GM23338 (cell line): Measurements from ENCODE around the gene ASB15.

ENCODE experiments used
- CTCF ChIP-seq, 2 experiments: fragments of 200-600 bp in 1 of 2; sonication (generic) in 1 of 2; conservative IDR thresholded peaks; 2 replicates each; pipeline versions ENCODE4 v1.5.1 to v1.6.1; 2016 to 2017; ENCODE audit warnings: antibody characterized with exemption in 2 of 2, low read depth in 2 of 2, mild to moderate bottlenecking in 2 of 2, moderate library complexity in 1 of 2
- EZH2phosphoT487 ChIP-seq: fragments of 200-600 bp; sonication (generic); IDR thresholded peaks from one replicate; pipeline ENCODE4 v1.8.1; 2018; ENCODE audit warnings: antibody characterized with exemption; ENCODE audit not compliant: unreplicated experiment

- TF ChIP-seq CTCF (conservative IDR thresholded peaks at IDR 0.05; ENCODE audit: low read depth in 2 of 2) (no peak), EZH2phosphoT487 (no peak)
Observed at GRCh38 chr7:123599766-123600165, 1.9 kb upstream of the ASB15 start.
